Smooth muscle cell (in vitro differentiated cells): ENCODE measurements around the gene ITPKB. TPM values are rescaled to one million over a fixed set of nuclear protein-coding genes. Genes with fewer than 3 reads are reported as not detected.

Experiments used
- DNase-seq: peaks from one replicate; lab custom pipeline; 2025; ENCODE audit not compliant: unreplicated experiment; lab: John Stamatoyannopoulos, UW
- H2AFZ ChIP-seq: fragments of 200-600 bp; sonication (generic); 2 replicates; pipeline ENCODE4 v1.6.0; 2016; ENCODE audit warnings: antibody characterized with exemption, low read depth, mild to moderate bottlenecking
- H3F3A ChIP-seq: fragments of 200-600 bp; sonication (generic); 2 replicates; pipeline ENCODE4 v1.6.0; 2017; ENCODE audit warnings: antibody characterized with exemption, low read depth
- H3K27ac ChIP-seq: fragments of 200-600 bp; sonication (generic); 2 replicates; pipeline ENCODE4 v1.5.1; 2016; ENCODE audit warnings: low read depth, mild to moderate bottlenecking
- H3K27me3 ChIP-seq: fragments of 200-600 bp; sonication (generic); 2 replicates; pipeline ENCODE4 v1.6.1; 2016; ENCODE audit warnings: low read depth, mild to moderate bottlenecking
- H3K36me3 ChIP-seq: fragments of 200-600 bp; sonication (generic); 2 replicates; pipeline ENCODE4 v1.5.1; 2016; ENCODE audit warnings: low read depth
- H3K4me1 ChIP-seq: fragments of 200-600 bp; sonication (generic); 2 replicates; pipeline ENCODE4 v1.5.1; 2016; ENCODE audit warnings: low read depth
- H3K4me2 ChIP-seq: fragments of 200-600 bp; sonication (generic); 2 replicates; pipeline ENCODE4 v1.6.0; 2016; ENCODE audit warnings: mild to moderate bottlenecking
- H3K4me3 ChIP-seq: fragments of 200-600 bp; sonication (generic); 2 replicates; pipeline ENCODE4 v1.5.1; 2016; ENCODE audit warnings: mild to moderate bottlenecking
- H3K79me2 ChIP-seq: fragments of 200-600 bp; sonication (generic); 2 replicates; pipeline ENCODE4 v1.6.0; 2016; ENCODE audit warnings: low read depth, mild to moderate bottlenecking
- H3K9ac ChIP-seq: fragments of 200-600 bp; sonication (generic); 2 replicates; pipeline ENCODE4 v1.6.0; 2016; ENCODE audit warnings: low read depth
- H3K9me3 ChIP-seq: fragments of 200-600 bp; sonication (generic); replicated peaks from 2 replicates; pipeline ENCODE4 v1.5.1; 2016; ENCODE audit warnings: low read depth
- H4K20me1 ChIP-seq: fragments of 200-600 bp; sonication (generic); 2 replicates; pipeline ENCODE4 v1.6.0; 2016; ENCODE audit warnings: low read depth
- CTCF ChIP-seq: fragments of 200-600 bp; sonication (generic); IDR thresholded peaks from 2 replicates; pipeline ENCODE4 v1.5.1; 2017; ENCODE audit warnings: borderline replicate concordance, mild to moderate bottlenecking, antibody characterized with exemption; ENCODE audit not compliant: insufficient read depth, poor library complexity, severe bottlenecking
- WGBS: methylation state at CpG from one replicate; pipeline ENCODE4 v1.1.7; 2016; ENCODE audit warnings: low lambda C conversion rate; 5-methylcytosine and 5-hydroxymethylcytosine counted together
- polyA plus RNA-seq: library from polyadenylated mRNA; unstranded; fragments of >200 nt; fragmentation: Nextera tagmentation; extraction: Ambion mirVana; gene quantifications from 2 replicates; pipeline ENCODE4 v1.2.1, GENCODE V29; 2016
- total RNA-seq: library from RNA; depleted of rRNA; stranded (reverse); fragments of >200 nt; gene quantifications from 2 replicates; pipeline ENCODE4 v1.2.3, GENCODE V29; 2014

Gene ITPKB
- total and polyA plus RNA-seq, 2 experiments from 2014 or later, result 8.9 to 11.4 TPM

GRCh38 chr1:226589008-226589733 lies 149.9 kb downstream of the ITPKB start:
- Histone ChIP-seq H3K4me1 (no peaks in the 10 kb centered on the region), H3K9ac (no peak overlapping the region), H3K27me3 (no peaks in the 10 kb centered on the region), H3K9me3 (no peaks in the 10 kb centered on the region), H3K79me2 (no peaks in the 10 kb centered on the region), H3F3A (no peaks in the 10 kb centered on the region), H2AFZ (peak overlapping the region; percentile 33), H3K36me3 (no peaks in the 10 kb centered on the region), H3K4me3 (no peak overlapping the region), H3K4me2 (peak overlapping the region; percentile 15), H3K27ac (no peak overlapping the region), H4K20me1 (no peaks in the 10 kb centered on the region)
- no peak for TF ChIP-seq CTCF
- WGBS, result 44% methylated on average over 11 of the region's 11 CpGs
- no peak for DNase-seq

GRCh38 chr1:226588484-226588883 lies 150.6 kb downstream of the ITPKB start:
- Histone ChIP-seq H3K4me1 (no peaks in the 10 kb centered on the region), H3K36me3 (no peaks in the 10 kb centered on the region), H3K27ac (no peak overlapping the region), H3K4me2 (no peak overlapping the region), H3K27me3 (no peaks in the 10 kb centered on the region), H3K4me3 (no peak overlapping the region), H3F3A (no peaks in the 10 kb centered on the region), H3K9me3 (no peaks in the 10 kb centered on the region), H4K20me1 (no peaks in the 10 kb centered on the region), H2AFZ (no peak overlapping the region), H3K79me2 (no peaks in the 10 kb centered on the region), H3K9ac (no peak overlapping the region)
- no peak for TF ChIP-seq CTCF
- 88% methylated on average over 2 of the region's 2 CpGs for WGBS
- no peak for DNase-seq

GRCh38 chr1:226586650-226587422 lies 152.2 kb downstream of the ITPKB start:
- no peaks in the 10 kb centered on the region for H4K20me1 ChIP-seq
- no peaks in the 10 kb centered on the region for H3F3A ChIP-seq
- no peaks in the 10 kb centered on the region for H3K9me3 ChIP-seq
- no peak for TF ChIP-seq CTCF
- H3K4me1 ChIP-seq, result no peaks in the 10 kb centered on the region
- H3K36me3 ChIP-seq, result no peaks in the 10 kb centered on the region
- no peaks in the 10 kb centered on the region for H3K79me2 ChIP-seq
- no peak for DNase-seq
- no peak overlapping the region for H3K27ac ChIP-seq
- H3K4me3 ChIP-seq, result no peak overlapping the region
- H3K9ac ChIP-seq, result no peak overlapping the region
- no peaks in the 10 kb centered on the region for H3K27me3 ChIP-seq
- H2AFZ ChIP-seq, result no peak overlapping the region
- H3K4me2 ChIP-seq, result no peak overlapping the region
- 86% methylated on average over 16 of the region's 16 CpGs for WGBS
